T1000 (cell line): ENCODE measurements around the gene ZNF609.

Source experiments
- DNase-seq: peaks from one replicate; lab custom pipeline; 2025; ENCODE audit warnings: mixed read lengths; lab: John Stamatoyannopoulos, UW

Gene ZNF609

DNA sequence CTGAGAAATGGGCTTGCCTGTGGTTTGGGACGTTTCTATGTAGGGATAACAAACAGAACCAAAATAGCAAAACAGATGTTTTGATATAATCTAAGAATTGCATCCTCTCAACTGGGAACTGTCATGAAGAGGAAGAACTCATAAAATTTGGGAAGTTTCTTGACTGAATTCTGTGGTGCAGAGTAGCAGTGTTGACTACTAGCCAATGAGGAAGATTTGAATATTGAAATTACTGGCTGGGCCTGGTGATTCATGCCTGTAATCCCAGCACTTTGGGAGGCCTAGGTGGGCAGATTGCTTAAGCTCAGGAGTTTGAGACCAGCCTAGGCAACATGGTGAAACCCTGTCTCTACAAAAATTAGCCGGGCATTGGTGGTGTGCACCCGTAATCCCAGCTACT lies 42.2 kb downstream of the ZNF609 start:
- DNase-seq, result no peak

DNA sequence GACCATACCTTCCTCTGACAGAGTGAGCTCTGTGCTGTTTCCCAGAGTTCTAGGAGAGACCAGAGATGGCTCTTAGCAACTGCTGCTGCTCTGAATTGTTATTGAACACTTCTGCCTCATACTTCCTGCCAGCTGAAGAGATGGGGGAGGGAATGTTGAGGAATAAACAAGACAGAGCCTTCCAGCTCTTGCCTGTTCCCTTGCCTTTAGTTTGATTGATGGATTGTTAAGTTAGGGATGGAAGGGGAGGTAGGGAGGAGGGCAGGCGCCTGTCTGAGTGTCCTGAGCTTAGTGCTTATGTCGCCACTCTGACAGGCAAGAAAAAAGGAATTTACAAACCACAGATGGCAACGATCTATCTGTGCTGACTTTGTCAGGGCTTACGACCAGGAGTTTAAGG lies 42.8 kb downstream of the ZNF609 start:
- no peak for DNase-seq

DNA sequence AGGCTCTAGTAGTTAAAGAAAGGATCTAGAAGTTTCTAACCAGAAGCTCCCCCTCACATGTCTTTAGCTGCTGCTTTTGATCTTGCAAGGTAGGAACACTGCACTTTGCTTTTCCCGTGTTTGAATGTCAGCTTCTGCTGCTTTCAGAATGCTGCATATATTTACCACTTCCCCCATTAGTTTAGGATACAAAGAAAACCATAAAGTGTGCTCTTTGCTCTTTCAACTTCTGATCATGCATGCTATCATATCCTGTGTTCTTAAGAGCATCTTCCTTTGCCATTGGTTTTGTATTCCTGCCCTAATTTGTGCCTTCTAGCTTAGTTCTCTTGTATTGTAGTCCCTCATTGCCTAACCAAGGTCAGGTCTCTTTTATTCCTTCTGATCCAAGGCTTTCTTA lies 43.3 kb downstream of the ZNF609 start:
- no peak for DNase-seq

DNA sequence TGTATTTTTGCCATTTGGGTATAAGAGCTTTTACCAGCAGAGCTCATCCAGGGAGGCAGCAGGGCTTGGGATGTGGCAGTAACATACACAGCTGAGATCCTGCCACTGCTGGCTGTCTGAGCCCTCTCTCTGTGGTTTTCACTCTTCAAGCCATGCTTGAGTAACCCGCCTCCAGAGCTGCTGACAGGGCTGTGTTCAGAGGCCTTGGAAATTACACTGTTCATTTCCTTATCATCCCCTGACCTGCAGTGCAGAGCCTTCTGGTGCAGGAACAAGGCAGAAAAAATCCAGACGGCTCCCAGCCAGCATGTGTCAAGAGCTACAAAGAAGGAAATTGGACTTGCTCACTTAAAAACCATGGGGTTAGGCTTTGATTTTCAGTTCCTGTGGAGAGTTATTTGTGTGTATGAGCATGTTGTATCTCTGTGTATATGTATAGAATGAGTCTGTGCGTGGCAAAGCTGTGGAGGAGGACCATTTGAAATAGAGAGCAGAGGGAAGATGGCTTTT lies 47.0 kb downstream of the ZNF609 start:
- DNase-seq, result no peak

DNA sequence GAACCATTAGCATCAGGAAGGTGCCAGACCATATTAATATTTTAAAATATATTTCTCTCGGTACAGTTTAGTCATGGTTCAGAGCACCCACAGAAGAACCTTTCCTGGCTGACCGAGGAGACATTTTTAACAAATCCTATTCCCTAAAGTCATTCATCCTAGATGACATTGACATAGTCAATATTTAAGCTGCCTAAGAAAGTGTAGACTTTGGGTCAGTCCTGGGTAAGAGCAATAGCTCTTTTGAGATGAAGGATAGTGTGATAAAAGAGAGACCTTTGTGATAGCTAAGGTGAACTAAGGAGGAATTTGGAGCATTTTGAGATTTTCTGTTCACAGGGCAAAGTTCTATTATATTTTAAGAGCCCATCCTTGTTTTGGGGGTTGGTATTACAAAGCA lies 47.5 kb downstream of the ZNF609 start:
- no peak for DNase-seq

DNA sequence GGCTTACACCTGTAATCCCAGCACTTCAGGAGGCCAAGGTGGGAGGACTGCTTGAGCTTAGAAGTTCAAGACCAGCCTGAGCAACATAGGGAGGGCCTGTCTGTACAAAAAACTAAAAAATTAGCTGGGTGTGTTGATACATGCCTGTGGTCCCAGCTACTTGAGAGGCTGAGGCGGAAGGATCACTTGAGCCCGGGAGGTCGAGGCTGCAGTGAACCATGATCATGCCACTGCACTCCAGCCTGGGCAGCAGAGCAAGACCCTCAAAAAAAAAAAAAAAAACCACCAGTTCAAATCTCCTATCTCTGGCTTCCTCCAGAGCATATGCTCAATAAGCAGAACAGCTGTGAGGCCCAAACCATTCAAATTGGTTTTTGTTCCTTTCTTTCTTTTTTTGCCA lies 53.4 kb downstream of the ZNF609 start:
- no peak for DNase-seq

DNA sequence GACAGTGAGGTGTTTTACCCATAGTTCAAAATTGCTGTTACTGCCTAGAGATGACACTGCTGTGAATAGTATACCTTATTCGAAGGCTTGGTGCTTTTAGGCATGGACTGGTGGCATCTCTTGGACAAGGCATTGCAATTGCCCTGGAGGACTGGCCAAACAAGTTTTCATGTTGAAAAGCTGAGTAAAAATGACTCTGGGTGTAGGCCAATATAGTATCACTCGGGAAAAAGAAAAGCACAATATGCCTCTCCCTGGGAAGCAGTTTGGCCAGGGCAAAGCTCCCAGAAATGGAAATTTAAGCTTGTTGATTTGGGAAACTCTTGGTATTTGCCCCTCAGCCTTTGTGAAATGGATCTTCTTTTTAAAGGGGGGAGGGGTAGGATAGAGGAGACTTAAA lies 54.8 kb downstream of the ZNF609 start:
- DNase-seq, result no peak

DNA sequence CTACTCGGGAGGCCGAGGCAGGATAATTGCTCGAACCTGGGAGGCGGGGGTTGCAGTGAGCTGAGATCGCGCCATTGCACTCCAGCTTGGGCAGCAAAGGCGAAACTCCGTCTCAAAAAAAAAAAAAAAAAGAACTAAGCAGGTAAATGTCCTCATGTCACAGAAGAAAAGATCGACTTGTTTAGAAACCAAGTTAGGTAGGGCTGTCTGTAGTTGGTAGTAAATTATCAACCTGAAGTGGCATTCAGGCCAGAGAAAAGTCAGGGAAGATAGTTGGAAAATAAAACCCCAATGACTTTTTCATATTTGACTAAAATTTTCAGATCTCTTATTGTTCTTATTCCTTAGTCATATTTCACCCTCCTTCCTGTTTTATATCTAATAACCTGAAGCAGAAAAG lies 55.4 kb downstream of the ZNF609 start:
- DNase-seq, result no peak

DNA sequence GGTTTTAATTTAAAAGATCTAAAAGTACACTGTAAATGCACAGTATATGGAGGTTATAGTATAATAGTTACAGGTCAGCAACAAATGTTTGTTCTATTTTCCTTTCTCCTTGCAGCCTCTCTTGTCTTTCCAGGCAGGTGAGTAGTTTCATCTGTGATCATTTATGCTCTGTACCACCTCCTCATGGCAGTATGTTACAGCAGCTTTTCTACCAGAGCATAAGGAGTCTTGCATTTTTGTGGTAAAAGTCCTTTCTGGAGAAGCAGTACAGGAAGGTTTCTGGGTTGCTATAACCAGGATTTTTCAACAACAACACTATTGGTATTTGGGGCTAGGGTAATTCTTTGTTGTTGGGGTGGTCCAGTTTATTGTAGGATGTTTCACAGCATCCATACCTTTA lies 59.5 kb downstream of the ZNF609 start:
- DNase-seq, result no peak

DNA sequence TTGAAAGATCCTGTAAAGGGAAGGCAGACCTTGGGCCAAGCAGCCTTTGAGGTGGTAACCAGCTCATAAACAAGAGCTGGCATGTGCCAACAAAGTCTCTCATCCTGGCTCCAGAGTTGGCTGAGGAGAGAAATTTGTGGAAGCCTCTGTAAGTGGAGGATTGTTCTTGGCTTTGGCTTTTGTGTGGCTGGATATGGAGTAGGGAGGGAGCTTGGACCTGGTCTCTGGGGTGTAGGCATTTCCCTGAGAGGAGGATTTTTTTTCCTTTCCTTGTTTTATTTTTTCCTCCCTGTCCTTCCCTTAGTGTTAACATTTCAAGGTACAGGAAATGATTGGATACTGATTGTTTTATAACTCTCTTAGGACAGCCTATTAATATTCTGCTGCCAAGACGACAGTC lies 60.8 kb downstream of the ZNF609 start:
- no peak for DNase-seq

DNA sequence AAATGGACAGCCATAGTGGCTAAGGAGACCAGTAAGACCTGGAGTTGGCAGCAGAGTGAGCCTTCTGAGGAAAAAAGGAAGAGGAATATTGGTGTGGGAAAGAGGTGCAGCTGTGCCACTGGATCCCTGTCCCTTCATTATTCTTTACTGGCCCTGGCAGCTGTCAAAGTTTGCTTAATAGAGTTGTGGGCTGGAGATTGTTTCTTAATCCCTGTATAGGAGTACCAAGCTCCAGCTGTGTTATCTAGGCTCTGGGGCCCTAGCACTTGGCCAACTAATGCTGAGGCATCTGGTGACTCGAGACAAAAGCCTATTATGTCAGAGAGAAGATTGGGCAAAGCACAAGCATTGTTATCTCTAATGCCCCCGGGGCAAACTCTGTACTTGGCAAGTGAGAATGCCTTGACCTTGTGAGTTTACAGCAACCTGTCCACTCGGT lies 61.4 kb downstream of the ZNF609 start:
- peak; percentile 8 for DNase-seq

DNA sequence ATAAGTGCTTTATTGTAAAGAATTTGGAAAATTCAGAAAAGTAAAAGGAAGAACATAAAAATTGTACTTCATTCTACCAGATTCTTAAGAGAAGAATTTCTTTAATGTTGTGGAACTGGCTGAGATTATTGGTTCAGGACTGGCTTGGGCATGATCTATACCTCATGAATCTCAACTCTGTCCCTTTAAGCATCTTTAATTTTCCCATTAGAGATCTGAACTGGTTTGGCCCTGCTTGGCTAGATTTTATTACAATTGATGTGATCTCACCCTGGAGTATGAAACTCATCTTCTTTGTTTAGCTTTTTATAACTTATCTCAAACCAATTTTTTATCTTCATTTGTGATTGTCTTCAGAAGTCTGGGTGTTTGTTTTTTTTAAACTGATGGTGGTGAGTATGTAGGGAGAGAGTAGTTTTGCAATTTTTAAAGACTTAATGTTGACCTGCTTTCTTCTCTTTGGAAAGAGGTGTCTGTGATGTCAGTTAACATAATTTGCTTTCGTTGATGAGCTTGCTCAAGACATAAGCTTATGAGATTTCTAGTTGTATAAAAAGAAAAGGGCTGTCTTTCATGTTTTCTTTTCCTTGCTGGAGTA lies 61.9 kb downstream of the ZNF609 start:
- DNase-seq, result no peak

DNA sequence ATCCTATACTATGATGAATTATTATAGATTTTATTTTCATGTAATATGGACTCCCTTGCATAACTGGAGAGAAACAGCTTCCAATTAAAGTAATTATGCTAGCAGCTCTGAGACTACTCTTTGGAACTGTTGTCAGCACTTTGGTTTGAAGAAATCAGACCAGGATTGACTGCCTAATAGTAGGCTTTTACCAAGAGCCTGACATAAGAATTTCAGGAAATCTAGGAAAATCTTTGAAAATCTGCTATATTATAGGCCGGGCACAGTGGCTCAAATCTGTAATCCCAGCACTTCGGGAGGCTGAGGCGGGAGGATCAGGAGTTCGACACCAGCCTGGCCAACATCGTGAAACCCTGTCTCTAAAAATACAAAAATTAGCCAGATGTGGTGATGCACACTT lies 62.9 kb downstream of the ZNF609 start:
- no peak for DNase-seq

DNA sequence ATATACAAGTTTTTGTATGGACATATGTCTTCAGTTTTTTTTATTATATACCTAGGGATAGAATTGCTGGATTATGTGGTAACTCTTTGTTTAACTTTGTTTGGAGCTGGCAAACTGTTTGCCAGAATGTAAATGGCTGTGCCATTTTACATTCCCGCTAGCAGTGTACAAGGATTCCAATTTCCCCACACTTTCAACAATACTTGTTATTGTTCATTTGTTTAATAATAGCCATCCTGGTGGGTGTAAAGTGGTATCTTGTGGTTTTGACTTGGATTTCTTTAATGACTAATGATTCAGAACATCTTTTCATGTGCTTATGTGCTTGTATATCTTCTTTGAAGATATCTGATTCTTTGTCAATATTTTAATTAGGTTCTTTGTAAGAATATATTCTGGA lies 64.4 kb downstream of the ZNF609 start:
- DNase-seq, result no peak

DNA sequence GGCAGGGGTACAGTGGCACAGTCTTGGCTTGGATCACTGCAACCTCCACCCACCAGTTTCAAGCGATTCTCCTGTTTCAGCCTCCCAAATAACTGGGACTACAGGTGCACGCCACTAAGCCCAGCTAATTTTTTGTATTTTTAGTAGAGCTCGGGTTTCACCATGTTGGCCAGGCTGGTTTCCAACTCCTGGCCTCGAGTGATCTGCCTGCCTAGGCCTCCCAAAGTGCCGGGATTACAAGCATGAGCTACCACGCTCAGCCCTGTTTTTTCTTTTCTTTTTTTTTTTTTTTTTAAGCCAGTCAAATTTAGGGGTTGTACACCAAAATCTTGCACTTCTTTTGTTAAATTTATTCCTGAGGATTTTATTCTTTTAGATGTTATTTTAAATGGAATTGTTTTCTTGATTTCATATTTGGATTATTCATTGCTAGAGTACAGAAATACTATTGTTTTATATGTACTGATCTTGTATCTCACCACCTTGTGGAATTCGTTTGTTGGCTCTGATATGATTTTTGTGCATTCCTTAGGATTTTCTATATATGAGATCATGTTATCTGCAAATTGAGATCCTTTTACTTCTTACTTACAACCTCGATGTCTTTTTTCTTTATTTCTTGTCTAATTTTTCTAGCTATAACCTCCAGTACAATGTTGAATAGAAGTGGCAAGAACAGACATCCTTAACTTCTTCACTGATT lies 65.6 kb downstream of the ZNF609 start:
- DNase-seq, result no peak

DNA sequence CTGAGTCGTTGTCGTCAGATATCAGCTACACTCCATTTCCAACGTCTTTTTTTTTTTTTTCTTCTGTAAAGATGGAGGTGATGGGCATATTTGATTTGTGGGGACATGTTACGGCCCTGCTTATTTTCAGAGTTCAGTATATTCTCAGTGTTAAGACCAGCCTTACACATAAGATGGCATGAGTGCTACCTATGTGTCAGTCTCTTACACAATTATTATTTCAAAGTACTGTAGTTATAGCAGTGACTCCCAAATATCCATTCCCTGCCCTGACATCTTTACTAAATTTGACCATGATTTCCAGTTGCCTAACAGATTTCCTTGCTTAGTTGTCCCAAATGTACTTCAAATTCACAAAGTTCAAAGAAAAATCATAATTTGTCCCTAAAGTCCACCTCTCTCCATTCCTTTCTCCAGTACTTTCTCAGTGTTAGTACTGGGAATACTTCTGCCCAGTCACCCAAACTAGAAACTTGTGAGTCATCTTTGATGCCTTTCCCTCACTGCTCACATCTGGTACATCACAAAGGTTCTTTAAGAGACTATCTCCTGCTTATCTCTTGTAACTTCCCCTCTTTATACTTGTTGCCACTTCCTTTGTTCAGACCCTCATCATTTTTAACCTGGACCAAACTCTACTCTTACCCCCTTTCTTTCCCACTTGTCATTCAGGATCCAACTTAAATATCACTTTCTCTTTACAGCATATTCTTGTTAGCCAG lies 67.0 kb downstream of the ZNF609 start:
- no peak for DNase-seq

DNA sequence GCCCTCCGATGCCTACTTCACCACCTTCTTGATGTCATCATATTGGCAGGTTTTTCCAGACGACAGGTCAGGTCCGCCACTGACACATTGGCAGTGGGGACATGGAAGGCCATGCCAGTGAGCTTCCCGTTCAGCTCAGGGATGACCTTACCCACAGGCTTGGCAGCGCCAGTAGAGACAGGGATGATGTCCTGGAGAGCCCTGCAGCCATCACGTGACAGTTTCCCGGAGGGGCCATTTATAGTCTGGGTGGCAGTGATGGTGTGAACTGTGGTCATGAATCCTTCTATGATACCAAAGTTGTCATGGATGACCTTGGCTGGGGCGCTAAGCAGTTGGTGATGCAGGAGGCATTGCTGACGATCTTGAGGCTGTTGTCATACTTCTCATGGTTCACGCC lies 68.5 kb downstream of the ZNF609 start:
- DNase-seq, result no peak

DNA sequence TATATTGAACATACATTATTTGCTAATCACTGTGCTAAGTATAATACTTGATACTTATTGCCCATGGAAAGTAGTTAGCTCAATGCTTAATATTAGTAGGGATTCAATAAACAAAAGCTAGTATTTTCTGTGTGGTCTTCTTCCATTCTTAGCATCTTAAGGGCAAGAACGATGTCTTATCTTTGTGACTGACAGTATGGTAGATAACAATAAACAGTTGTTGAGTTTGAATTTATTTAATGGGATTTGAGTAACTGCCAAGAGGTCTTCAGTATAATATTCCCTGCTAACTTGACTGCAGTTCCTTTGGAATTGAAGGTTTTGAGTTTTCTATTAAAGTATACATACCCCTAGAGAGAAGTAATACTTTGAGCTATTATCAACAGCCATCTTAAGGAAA lies 70.1 kb downstream of the ZNF609 start:
- no peak for DNase-seq

DNA sequence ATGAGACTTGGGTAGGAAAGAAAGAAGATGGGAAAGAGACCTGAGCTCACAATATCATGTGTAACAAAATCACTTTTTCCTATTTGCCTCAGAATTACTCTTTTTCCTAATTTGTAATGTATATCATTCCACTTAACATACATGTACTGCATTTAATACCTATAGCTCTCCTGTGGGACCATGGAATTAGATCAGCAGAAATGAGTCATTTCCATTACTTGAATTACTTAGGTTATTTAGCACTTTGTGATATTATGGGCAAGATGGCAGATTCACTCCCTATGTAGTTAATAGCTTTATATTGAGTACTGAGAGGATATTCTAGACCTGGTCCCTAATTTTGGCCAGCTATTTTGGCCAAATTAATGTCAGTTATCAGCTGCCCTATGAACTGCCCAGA lies 70.5 kb downstream of the ZNF609 start:
- DNase-seq, result no peak

DNA sequence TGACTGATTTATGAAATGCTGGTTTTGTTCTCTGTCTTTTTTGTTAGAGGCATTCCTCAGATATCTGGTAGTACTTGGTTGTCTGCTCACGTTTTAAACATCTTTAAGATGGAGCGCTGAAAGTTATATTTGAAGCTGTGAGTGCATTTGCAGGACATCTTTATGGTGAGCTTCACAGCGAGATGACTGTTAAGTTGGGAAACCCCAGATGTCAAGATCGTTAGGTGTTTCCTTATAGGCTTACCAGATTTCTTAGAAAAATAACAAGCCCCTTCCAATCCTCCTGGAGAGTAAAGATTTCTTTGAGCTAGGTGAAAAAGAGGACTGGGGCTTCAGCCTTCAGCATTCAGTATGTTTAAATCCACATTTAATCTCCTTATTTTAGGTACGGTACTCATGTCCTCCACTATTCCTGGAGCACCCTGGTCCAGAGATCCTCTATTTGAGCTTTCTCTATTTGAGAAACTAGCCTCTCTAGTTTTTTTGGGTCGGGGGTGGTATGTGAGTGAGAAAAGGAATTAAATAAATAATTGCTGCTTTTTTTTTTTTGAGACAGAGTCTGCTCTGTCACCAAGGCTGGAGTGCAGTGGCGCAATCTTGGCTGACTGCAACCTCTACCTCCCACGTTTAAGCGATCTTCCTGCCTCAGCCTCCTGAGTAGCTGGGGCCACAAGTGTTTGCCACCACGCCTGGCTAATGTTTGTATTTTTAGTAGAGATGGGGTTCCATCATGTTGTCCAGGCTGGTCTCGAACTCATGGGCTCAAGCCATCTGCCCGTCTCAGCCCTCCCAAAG lies 72.3 kb downstream of the ZNF609 start:
- no peak for DNase-seq

DNA sequence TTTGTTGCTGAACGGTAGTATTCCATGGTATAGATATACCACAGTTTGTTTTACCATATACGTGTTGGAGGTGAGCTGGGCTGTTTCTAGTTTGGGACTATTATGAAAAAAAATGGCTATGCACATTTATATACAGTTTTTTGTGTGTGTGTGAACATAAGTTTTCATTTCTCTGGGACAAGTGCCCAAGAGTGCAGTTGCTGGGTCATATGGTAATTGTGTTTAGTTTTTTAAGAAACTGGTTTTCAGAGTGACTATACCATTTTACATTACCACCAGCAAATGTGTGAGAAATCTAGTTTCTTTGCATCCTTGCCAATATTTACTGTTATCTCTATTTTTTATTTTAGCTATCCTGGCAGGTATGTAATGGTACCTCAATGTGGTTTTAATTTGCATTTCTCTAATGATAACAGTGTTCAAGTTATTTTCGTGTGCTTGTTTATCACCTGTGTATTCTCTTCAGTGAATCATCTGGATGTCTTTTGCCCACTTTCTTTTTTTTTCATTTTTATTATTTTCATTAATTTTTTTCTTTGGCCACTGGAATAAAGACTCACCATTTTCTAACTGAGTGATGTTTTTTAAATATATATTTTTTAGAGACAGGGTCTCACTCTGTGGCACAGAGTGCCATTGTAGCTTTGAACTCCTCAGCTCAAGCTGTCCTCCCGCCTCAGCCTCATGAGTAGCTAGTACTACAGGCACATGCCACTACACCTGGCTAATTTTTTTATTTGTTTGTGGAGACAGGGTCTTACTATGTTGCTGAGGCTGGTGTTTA lies 75.3 kb downstream of the ZNF609 start:
- DNase-seq, result no peak
